ENCODE data around the gene WAPL. TPM values are rescaled to one million over a fixed set of nuclear protein-coding genes. Genes with fewer than 3 reads are reported as not detected.

The WAPL gene
- total and polyA plus RNA-seq, 9 of the 15 experiments (the other 6 are each of a cell fraction or from before 2014, with no cell fraction given) = 14.3 to 36.4 (median 25.3) TPM

DNA sequence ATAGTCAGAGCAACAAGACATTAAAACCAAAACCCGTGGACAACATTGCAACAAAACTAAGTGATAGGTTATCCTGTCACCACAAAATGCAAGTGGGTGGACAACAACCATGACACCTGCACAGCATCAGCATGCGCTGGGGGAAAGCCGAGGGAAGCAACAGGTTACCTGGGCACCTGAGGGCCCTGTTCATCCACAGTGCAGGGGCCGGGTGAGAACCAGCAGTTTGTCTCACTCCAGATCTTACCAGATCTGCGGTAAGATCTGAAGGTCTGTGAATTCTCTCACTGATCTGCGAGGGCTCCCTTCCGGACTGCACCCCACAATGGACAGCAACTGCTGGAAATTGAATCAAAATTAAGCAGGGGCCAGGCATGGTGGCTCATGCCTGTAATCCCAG, 124.5 kb downstream of the WAPL start:
- 2% methylated on average over 7 of the region's 7 CpGs for WGBS (ENCODE audit: insufficient coverage, low coverage, missing lambda C conversion rate)
- H3K36me3 ChIP-seq (ENCODE audit: control insufficient read depth, insufficient read depth, low read length) = no peaks in the 10 kb centered on the region
- H3K4me1 ChIP-seq (replicated peaks in 1 of 2; ENCODE audit: control insufficient read depth in 2 of 2, insufficient read depth in 2 of 2, low read length in 2 of 2) = peaks cover 0 to 21% of the 10 kb centered on the region in 2 experiments; a peak in 2 of 5 replicates
- CTCF ChIA-PET (ENCODE audit: low intra/inter-chr PET ratio) = no interaction called here
- H4K20me1 ChIP-seq (replicated peaks; ENCODE audit: control insufficient read depth, insufficient read depth, low read length) = no peaks in the 10 kb centered on the region
- in situ Hi-C loops (cut with MboI) = loop anchor here (5.0 kb wide), 1 partner anchor 185 kb away; no protein-coding TSS in a partner anchor
- H3K79me2 ChIP-seq (ENCODE audit: control insufficient read depth, insufficient read depth, low read length) = no peaks in the 10 kb centered on the region
- no peak for ATAC-seq
- no peak for FAIRE-seq
- no TSS peak for BruUV-seq (replicated peaks)
- H3K27ac ChIP-seq (ENCODE audit: extremely low read depth, low read depth, low read length) = no peak overlapping the region
- no peak overlapping the region for H3K4me2 ChIP-seq (ENCODE audit: insufficient read depth, low read length)
- intact Hi-C loops (cut with micrococcal nuclease) = no loop called here
- no peak overlapping the region for H3K9ac ChIP-seq (ENCODE audit: insufficient read depth in 1 of 2, low read depth in 2 of 2, low read length in 2 of 2)
- POLR2A ChIA-PET = no interaction called here
- no peak overlapping the region for H2AFZ ChIP-seq (ENCODE audit: low read depth, low read length)
- DNase-seq (ENCODE audit: extremely low read depth in 1 of 4, low spot score in 3 of 4) = no peak
- H3K4me3 ChIP-seq = no peak overlapping the region
- no peaks in the 10 kb centered on the region for H3K9me1 ChIP-seq (ENCODE audit: control insufficient read depth, insufficient read depth, low read length)
- H3K9me3 ChIP-seq (replicated peaks; ENCODE audit: control insufficient read depth, insufficient read depth, low read depth, low read length) = no peaks in the 10 kb centered on the region
- peaks cover 0 to 19% of the 10 kb centered on the region in 2 experiments; a peak in 3 of 5 replicates for H3K27me3 ChIP-seq (ENCODE audit: control insufficient read depth in 2 of 2, insufficient read depth in 2 of 2, low read length in 2 of 2)
- TF ChIP-seq FOXJ3 (CRISPR knock-in tag; IDR thresholded peaks at IDR 0.05) (no peak), BHLHE40 (IDR thresholded peaks at IDR 0.05; ENCODE audit: low read length) (no peak), NFE2 (IDR thresholded peaks at IDR 0.05; ENCODE audit: low read depth) (no peak), THRB (CRISPR knock-in tag; conservative IDR thresholded peaks at IDR 0.05) (no peak), MECOM (CRISPR knock-in tag; IDR thresholded peaks at IDR 0.05) (no peak), TCF7L2 (IDR thresholded peaks at IDR 0.05; ENCODE audit: low read depth, low read length) (no peak), MGA (IDR thresholded peaks at IDR 0.05) (no peak)
- TF ChIP-seq, protein P1, sequence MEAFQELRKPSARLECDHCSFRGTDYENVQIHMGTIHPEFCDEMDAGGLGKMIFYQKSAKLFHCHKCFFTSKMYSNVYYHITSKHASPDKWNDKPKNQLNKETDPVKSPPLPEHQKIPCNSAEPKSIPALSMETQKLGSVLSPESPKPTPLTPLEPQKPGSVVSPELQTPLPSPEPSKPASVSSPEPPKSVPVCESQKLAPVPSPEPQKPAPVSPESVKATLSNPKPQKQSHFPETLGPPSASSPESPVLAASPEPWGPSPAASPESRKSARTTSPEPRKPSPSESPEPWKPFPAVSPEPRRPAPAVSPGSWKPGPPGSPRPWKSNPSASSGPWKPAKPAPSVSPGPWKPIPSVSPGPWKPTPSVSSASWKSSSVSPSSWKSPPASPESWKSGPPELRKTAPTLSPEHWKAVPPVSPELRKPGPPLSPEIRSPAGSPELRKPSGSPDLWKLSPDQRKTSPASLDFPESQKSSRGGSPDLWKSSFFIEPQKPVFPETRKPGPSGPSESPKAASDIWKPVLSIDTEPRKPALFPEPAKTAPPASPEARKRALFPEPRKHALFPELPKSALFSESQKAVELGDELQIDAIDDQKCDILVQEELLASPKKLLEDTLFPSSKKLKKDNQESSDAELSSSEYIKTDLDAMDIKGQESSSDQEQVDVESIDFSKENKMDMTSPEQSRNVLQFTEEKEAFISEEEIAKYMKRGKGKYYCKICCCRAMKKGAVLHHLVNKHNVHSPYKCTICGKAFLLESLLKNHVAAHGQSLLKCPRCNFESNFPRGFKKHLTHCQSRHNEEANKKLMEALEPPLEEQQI (IDR thresholded peaks at IDR 0.05) = no peak

Data from K562 (cell line).